Ramos (cell line): ENCODE results near the gene RAB42.
"Not testable (repeated sequence)": the region's sequence is repeated elsewhere in the genome, so short reads cannot be mapped to it uniquely, and the experiment has no call there.

Experiments
- in situ Hi-C: fragments of 300-500 bp; cut with MboI; formaldehyde crosslinking; loops from one replicate; pipeline ENCODE4 v1.14.3; 2022; ENCODE audit warnings: low sequenced_read_pairs; ENCODE audit not compliant: unreplicated experiment

RAB42 gene

GRCh38 chr1:28591708-28592320, at the start of gene RAB42:
RAB42 (plus strand) TSS chr1:28592265; CDS start chr1:28592512, 247 bp downstream.
- in situ Hi-C loops = no loop called here

GRCh38 chr1:28545246-28545628, 46.8 kb upstream of the RAB42 start:
- in situ Hi-C loops = no loop called here

GRCh38 chr1:28548318-28548717, 43.7 kb upstream of the RAB42 start:
- in situ Hi-C loops = no loop called here

GRCh38 chr1:28551381-28551780, 40.7 kb upstream of the RAB42 start:
- in situ Hi-C loops = no loop called here

- in situ Hi-C loops = no loop called here
These were observed 39.1 kb upstream of the RAB42 start, which contains the start of gene TRNAU1AP for GRCh38 chr1:28552758-28553663. TRNAU1AP (plus strand) TSS chr1:28553085; CDS start chr1:28553111, 26 bp downstream.

GRCh38 chr1:28560886-28561285, 31.2 kb upstream of the RAB42 start:
- in situ Hi-C loops = no loop called here

- in situ Hi-C loops = no loop called here
These were observed 27.8 kb upstream of the RAB42 start for GRCh38 chr1:28564310-28564709.

- in situ Hi-C loops = no loop called here
These were observed 27.0 kb upstream of the RAB42 start for GRCh38 chr1:28565040-28565439.

- in situ Hi-C loops = no loop called here
These were observed 26.3 kb upstream of the RAB42 start for GRCh38 chr1:28565726-28566125.

GRCh38 chr1:28566931-28567330, 25.1 kb upstream of the RAB42 start:
- in situ Hi-C loops = no loop called here

- in situ Hi-C loops = no loop called here
These were observed 20.2 kb upstream of the RAB42 start for GRCh38 chr1:28571911-28572310.

GRCh38 chr1:28572891-28573290, 19.2 kb upstream of the RAB42 start:
- in situ Hi-C loops = not testable (repeated sequence)

- in situ Hi-C loops = no loop called here
These were observed 18.5 kb upstream of the RAB42 start for GRCh38 chr1:28573564-28573963.

GRCh38 chr1:28577052-28577678, 14.9 kb upstream of the RAB42 start:
- in situ Hi-C loops = no loop called here

GRCh38 chr1:28577738-28578536, 14.1 kb upstream of the RAB42 start:
- in situ Hi-C loops = no loop called here

GRCh38 chr1:28578696-28579218, 13.3 kb upstream of the RAB42 start:
- in situ Hi-C loops = no loop called here

- in situ Hi-C loops = no loop called here
These were observed 12.7 kb upstream of the RAB42 start for GRCh38 chr1:28579401-28579800.

GRCh38 chr1:28580722-28581530, 11.1 kb upstream of the RAB42 start:
- in situ Hi-C loops = no loop called here

- in situ Hi-C loops = no loop called here
These were observed 10.4 kb upstream of the RAB42 start for GRCh38 chr1:28581531-28582247.
